NK-92 treated with Interleukin-12 subunit alpha and Interleukin-12 subunit beta, amount 100 ng/mL, for 24 hours (cell line): Measurements from ENCODE around the gene MRGPRX3.
"Not testable (repeated sequence)": the region's sequence is repeated elsewhere in the genome, so short reads cannot be mapped to it uniquely, and the experiment has no call there.

ENCODE experiments used
- DNase-seq: peaks from one replicate; lab custom pipeline; 2025; lab: John Stamatoyannopoulos, UW

Gene MRGPRX3

GRCh38 chr11:18132341-18132740, at the start of gene MRGPRX3:
Gene MRGPRX3 (plus strand): TSS chr11:18132571. CDS start chr11:18137203, 4,632 bp downstream.
- DNase-seq = no peak

GRCh38 chr11:18088366-18088765, 44.0 kb upstream of the MRGPRX3 start:
- no peak for DNase-seq

- no peak for DNase-seq
These were observed 43.4 kb upstream of the MRGPRX3 start for GRCh38 chr11:18088966-18089365.

GRCh38 chr11:18091731-18092130, 40.6 kb upstream of the MRGPRX3 start:
- no peak for DNase-seq

GRCh38 chr11:18093959-18094358, 38.4 kb upstream of the MRGPRX3 start:
- DNase-seq = no peak

- no peak for DNase-seq
These were observed 31.3 kb upstream of the MRGPRX3 start for GRCh38 chr11:18100926-18101656.

- DNase-seq = no peak
These were observed 27.1 kb upstream of the MRGPRX3 start for GRCh38 chr11:18105086-18105801.

- DNase-seq = peak; percentile 82
These were observed 26.4 kb upstream of the MRGPRX3 start, which contains the start of gene SAAL1 for GRCh38 chr11:18105802-18106574. Gene SAAL1 (minus strand): TSS chr11:18106082. CDS start chr11:18106041, 41 bp downstream.

GRCh38 chr11:18106688-18107087, 25.7 kb upstream of the MRGPRX3 start:
- no peak for DNase-seq

- no peak for DNase-seq
These were observed 24.1 kb upstream of the MRGPRX3 start for GRCh38 chr11:18108254-18108653.

- DNase-seq = no peak
These were observed 21.4 kb upstream of the MRGPRX3 start for GRCh38 chr11:18111005-18111404.

GRCh38 chr11:18115360-18116127, 16.8 kb upstream of the MRGPRX3 start:
- DNase-seq = peak; percentile 41

GRCh38 chr11:18121331-18121828, 11.0 kb upstream of the MRGPRX3 start:
- not testable (repeated sequence) for DNase-seq

GRCh38 chr11:18131115-18131514, 1.3 kb upstream of the MRGPRX3 start:
- not testable (repeated sequence) for DNase-seq

GRCh38 chr11:18135308-18135707, 2.9 kb downstream of the MRGPRX3 start:
- no peak for DNase-seq

GRCh38 chr11:18137186-18137800, 4.9 kb downstream of the MRGPRX3 start:
- DNase-seq = no peak

GRCh38 chr11:18140145-18140544, 7.8 kb downstream of the MRGPRX3 start:
- no peak for DNase-seq

GRCh38 chr11:18144243-18144642, 11.9 kb downstream of the MRGPRX3 start:
- DNase-seq = no peak

GRCh38 chr11:18145025-18145424, 12.7 kb downstream of the MRGPRX3 start:
- no peak for DNase-seq

- no peak for DNase-seq
These were observed 13.5 kb downstream of the MRGPRX3 start for GRCh38 chr11:18145837-18146236.

GRCh38 chr11:18151581-18151980, 19.2 kb downstream of the MRGPRX3 start:
- no peak for DNase-seq
